GM06990 (cell line): ENCODE data around the gene NSMF.

Experiments
- DNase-seq: peaks from one replicate; pipeline ENCODE4 v3.0.0-alpha.2; 2011; ENCODE audit not compliant: insufficient read length; ENCODE audit errors: extremely low read depth
- H3K27me3 ChIP-seq: replicated peaks from 2 replicates; pipeline ENCODE4 v1.6.0; 2011; ENCODE audit warnings: low read length; ENCODE audit not compliant: control insufficient read depth, insufficient read depth
- H3K36me3 ChIP-seq: 2 replicates; pipeline ENCODE4 v1.5.1; 2011; ENCODE audit warnings: low read length; ENCODE audit not compliant: control insufficient read depth, insufficient read depth
- H3K4me3 ChIP-seq: replicated peaks from 2 replicates; pipeline ENCODE4 v1.5.1; 2011; ENCODE audit warnings: low read depth, mild to moderate bottlenecking, control low read depth, low read length
- CTCF ChIP-seq: IDR thresholded peaks from 2 replicates; pipeline ENCODE4 v1.5.1; 2011; ENCODE audit warnings: low read length, control low read depth, mild to moderate bottlenecking, inconsistent platforms; ENCODE audit not compliant: insufficient read depth, poor library complexity, severe bottlenecking

Gene NSMF

DNA sequence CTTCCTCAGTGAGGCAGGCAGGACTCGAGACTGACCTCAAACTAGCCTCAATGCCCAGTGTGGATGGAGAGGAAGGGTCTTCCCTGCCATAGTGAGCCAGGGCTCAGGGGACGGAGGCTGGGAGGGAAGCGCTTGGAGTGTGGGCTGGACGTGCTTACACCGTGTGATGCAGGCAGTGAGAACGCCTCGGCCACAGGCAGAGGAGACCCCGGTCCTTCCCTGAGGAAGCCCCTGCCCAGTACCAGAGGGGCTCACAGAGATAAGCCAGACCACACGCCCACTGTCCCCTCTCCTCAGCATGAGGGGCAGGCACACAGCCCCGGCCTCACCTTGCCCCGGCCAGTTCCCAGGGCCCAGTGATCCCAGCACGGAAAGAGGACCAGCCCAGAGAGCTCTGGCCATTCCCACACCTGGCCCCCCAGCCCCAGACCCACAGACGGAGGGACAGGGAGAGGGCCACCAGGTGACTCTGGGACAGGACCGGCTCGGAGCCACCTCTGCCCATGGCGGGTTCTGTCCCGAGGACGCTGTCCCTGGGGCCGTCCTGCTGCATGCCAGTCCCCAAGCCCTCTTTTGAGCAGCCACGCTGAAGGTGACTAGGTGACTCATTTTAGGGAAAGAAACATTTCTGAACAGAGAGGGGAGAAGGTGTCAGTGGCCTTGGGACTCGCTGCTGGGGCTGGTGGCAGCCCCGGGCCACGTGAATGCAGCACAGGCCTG lies 6.0 kb upstream of the NSMF start:
- Histone ChIP-seq H3K4me3 (no peak overlapping the region), H3K36me3 (no peaks in the 10 kb centered on the region), H3K27me3 (no peaks in the 10 kb centered on the region)
- DNase-seq, result no peak
- TF ChIP-seq CTCF, result no peak

DNA sequence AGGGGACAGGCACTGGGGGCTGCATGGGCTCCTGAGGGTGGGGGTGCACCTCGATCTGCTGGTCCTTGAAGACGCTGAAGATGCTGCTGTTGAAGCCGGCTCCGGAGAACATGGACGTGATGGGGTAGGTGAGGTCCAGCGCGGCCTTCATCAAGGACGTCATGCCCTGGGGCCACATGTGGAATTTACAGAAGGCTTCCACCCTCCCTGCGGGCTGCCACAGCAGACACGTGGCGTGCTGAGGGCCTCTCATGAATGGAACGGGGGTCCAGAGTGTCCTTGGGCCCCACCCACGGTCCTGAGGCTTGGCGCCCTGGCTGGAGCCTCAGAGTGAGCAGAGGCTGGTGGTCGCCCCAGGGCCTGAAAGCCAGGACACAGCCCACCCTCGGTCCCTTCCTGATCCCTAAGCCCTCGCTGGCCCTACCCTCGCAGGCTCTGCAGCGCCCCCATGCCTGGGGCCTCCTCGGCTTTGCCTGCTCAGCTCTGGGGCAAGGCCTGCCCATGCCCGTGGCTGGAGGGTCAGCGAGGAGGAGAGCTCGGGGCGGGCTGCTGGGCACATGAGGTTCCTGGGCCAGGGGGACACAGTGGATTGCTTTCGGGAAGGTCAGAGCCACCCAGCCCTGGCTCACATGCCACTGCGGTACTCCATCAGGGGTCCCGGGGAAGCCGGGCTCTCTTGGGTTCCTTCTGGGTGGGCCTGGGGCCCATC lies 5.3 kb upstream of the NSMF start:
- TF ChIP-seq CTCF, result no peak
- Histone ChIP-seq H3K4me3 (no peak overlapping the region), H3K27me3 (no peaks in the 10 kb centered on the region), H3K36me3 (no peaks in the 10 kb centered on the region)
- no peak for DNase-seq

DNA sequence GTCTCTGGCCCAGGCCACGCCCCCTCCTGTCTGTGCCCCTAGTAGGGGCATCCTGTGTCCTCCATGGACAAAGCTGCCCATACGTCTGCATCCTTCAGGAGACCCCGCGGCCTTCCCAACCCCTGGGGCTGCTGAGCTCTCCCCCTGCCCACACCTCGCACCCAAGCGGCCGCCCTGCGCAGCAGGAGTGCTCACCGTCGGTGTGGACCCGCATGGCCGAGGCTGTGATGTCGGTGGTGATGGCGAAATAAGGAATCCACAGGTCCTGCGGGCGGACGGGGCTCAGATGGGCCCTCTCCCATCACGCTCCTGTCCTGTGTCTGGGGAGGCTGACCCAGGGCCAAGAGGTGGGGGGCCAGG lies 4.8 kb upstream of the NSMF start:
- DNase-seq, result no peak
- H3K4me3 ChIP-seq, result no peak overlapping the region
- no peaks in the 10 kb centered on the region for H3K27me3 ChIP-seq
- H3K36me3 ChIP-seq, result no peaks in the 10 kb centered on the region
- no peak for TF ChIP-seq CTCF

DNA sequence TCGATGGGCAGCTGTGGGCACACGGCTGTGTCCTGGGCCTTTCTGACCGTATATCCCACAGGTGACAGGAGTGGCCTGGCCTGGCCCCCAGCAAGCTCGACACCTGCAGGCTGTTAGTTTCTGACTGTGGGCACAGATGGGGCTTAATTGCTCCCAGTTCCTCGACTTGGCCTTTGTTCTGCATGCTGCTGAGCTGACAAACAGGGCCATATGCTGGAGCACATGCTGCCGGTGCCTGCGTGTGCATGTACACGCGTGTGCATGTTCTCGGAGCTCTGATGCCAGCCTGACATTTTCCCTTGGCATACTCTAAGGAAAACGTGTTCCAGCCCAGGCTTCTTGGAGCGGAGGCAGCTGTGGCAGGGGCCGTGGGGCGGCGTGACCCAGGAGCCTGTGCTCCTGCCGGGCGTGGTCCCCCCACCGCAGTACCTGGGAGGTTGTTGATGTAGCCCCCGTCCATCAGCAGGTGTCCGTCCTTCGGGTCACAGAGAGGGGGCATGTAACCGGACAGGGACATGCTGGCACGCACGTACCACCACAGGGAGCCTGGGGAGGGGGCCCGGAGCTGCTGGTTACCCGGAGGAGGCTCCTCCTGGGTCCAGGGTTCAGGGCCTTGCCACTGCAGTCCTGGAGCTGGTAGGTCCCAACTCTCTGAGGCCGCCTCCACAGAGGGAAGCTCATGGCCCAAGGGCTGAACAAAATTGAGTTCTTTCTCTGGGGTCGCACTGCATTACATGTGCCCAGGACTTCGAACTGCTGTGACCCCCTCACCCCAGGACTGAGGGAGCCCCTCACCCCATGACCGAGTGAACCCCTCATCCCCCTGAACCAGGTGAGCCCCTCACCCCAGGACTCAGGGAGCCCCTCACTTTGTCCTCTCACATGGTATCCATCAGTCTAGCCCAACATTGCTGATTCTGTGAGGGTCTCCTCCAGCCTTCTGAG lies 4.1 kb upstream of the NSMF start:
- H3K4me3 ChIP-seq, result no peak overlapping the region
- H3K27me3 ChIP-seq, result no peaks in the 10 kb centered on the region
- H3K36me3 ChIP-seq, result no peaks in the 10 kb centered on the region
- no peak for DNase-seq
- TF ChIP-seq CTCF, result no peak

GRCh38 chr9:137462396-137462985 lies 3.4 kb upstream of the NSMF start:
- no peaks in the 10 kb centered on the region for H3K27me3 ChIP-seq
- H3K4me3 ChIP-seq, result no peak overlapping the region
- no peak for DNase-seq
- H3K36me3 ChIP-seq, result no peaks in the 10 kb centered on the region
- no peak for TF ChIP-seq CTCF
